Activated T-helper 2 cell treated with anti-CD3 and anti-CD28 coated beads, Interferon-gamma antibody, Interleukin-2, Interleukin-4, amounts not matched to agents 10 μg/mL and 5 μg/mL and 100 μg/mL, durations not matched to agents 14 hours and 24 hours and 36 hours (primary cell): ENCODE data around the gene TSR3. TPM values are rescaled to one million over a fixed set of nuclear protein-coding genes. Genes with fewer than 3 reads are reported as not detected.
"Not testable (repeated sequence)": the region's sequence is repeated elsewhere in the genome, so short reads cannot be mapped to it uniquely, and the experiment has no call there.

Experiments used
- DNase-seq: peaks from one replicate; pipeline ENCODE4 v3.0.0; 2021; ENCODE audit warnings: low spot score
- H3K27ac Mint-ChIP-seq: one replicate; pipeline ENCODE4 v1.8.0; 2021; ENCODE audit warnings: mixed read lengths
- H3K27me3 Mint-ChIP-seq: one replicate; pipeline ENCODE4 v1.8.0; 2021; ENCODE audit warnings: low read depth, mixed read lengths
- H3K36me3 Mint-ChIP-seq: one replicate; pipeline ENCODE4 v1.8.0; 2021; ENCODE audit warnings: low read depth, mixed read lengths
- H3K4me1 Mint-ChIP-seq: one replicate; pipeline ENCODE4 v1.8.0; 2021; ENCODE audit warnings: low read depth, mixed read lengths
- H3K4me3 Mint-ChIP-seq: one replicate; pipeline ENCODE4 v1.8.0; 2021; ENCODE audit warnings: low read depth, mild to moderate bottlenecking, moderate library complexity, mixed read lengths
- H3K9me3 Mint-ChIP-seq: one replicate; pipeline ENCODE4 v1.8.0; 2021; ENCODE audit warnings: mixed read lengths
- intact Hi-C: fragments of 100-400 bp; cut with micrococcal nuclease; formaldehyde crosslinking; loops from one replicate; pipeline ENCODE4 v1.15.1; 2023
- total RNA-seq: library from RNA; stranded (reverse); gene quantifications from 2 replicates; pipeline ENCODE4 v1.2.3, GENCODE V29; 2022

Gene TSR3
- total RNA-seq, 1 donor from 2014 or later: 72.9 TPM

- Mint-ChIP-seq H3K36me3 (peaks cover 14% of the 10 kb centered on the region), H3K27me3 (peaks cover 11% of the 10 kb centered on the region)
- H3K4me1 Mint-ChIP-seq, H3K9me3 Mint-ChIP-seq, H3K27ac Mint-ChIP-seq, intact Hi-C loops, H3K4me3 Mint-ChIP-seq, DNase-seq: not testable (repeated sequence)
These were observed 23.5 kb downstream of the TSR3 start for GRCh38 chr16:1328136-1328535.

GRCh38 chr16:1327619-1327947 lies 24.1 kb downstream of the TSR3 start:
- DNase-seq: no peak
- Mint-ChIP-seq H3K27me3 (peaks cover 8% of the 10 kb centered on the region), H3K9me3 (no peaks in the 10 kb centered on the region), H3K4me1 (peaks cover 6% of the 10 kb centered on the region), H3K27ac (no peak overlapping the region), H3K4me3 (no peak overlapping the region), H3K36me3 (peaks cover 15% of the 10 kb centered on the region)
- intact Hi-C loops: no loop called here

GRCh38 chr16:1326946-1327618 lies 24.6 kb downstream of the TSR3 start:
- Mint-ChIP-seq H3K36me3 (peaks cover 18% of the 10 kb centered on the region), H3K27me3 (peaks cover 4% of the 10 kb centered on the region), H3K27ac (no peak overlapping the region), H3K4me1 (peaks cover 6% of the 10 kb centered on the region), H3K9me3 (no peaks in the 10 kb centered on the region), H3K4me3 (no peak overlapping the region)
- DNase-seq: no peak
- intact Hi-C loops: no loop called here

- intact Hi-C loops: no loop called here
- Mint-ChIP-seq H3K9me3 (no peaks in the 10 kb centered on the region), H3K4me3 (no peak overlapping the region), H3K27ac (no peak overlapping the region), H3K27me3 (no peaks in the 10 kb centered on the region), H3K4me1 (peaks cover 2% of the 10 kb centered on the region), H3K36me3 (peaks cover 18% of the 10 kb centered on the region)
- DNase-seq: no peak
These were observed 25.3 kb downstream of the TSR3 start for GRCh38 chr16:1326391-1326790.

GRCh38 chr16:1325673-1326371 lies 25.9 kb downstream of the TSR3 start:
- intact Hi-C loops: no loop called here
- H3K36me3 Mint-ChIP-seq: peaks cover 22% of the 10 kb centered on the region
- H3K4me1 Mint-ChIP-seq: no peaks in the 10 kb centered on the region
- no peak overlapping the region for H3K27ac Mint-ChIP-seq
- H3K4me3 Mint-ChIP-seq: no peak overlapping the region
- H3K9me3 Mint-ChIP-seq: no peaks in the 10 kb centered on the region
- H3K27me3 Mint-ChIP-seq: no peaks in the 10 kb centered on the region
- no peak for DNase-seq

- intact Hi-C loops: no loop called here
- H3K27me3 Mint-ChIP-seq: no peaks in the 10 kb centered on the region
- H3K36me3 Mint-ChIP-seq: peaks cover 26% of the 10 kb centered on the region
- DNase-seq: no peak
- no peaks in the 10 kb centered on the region for H3K4me1 Mint-ChIP-seq
- no peak overlapping the region for H3K4me3 Mint-ChIP-seq
- H3K27ac Mint-ChIP-seq: no peak overlapping the region
- no peaks in the 10 kb centered on the region for H3K9me3 Mint-ChIP-seq
These were observed 26.4 kb downstream of the TSR3 start for GRCh38 chr16:1325261-1325660.

GRCh38 chr16:1324286-1324826 lies 27.3 kb downstream of the TSR3 start:
- intact Hi-C loops: no loop called here
- Mint-ChIP-seq H3K27me3 (no peaks in the 10 kb centered on the region), H3K9me3 (no peaks in the 10 kb centered on the region), H3K4me3 (no peak overlapping the region), H3K36me3 (peaks cover 35% of the 10 kb centered on the region), H3K27ac (no peak overlapping the region), H3K4me1 (no peaks in the 10 kb centered on the region)
- no peak for DNase-seq

- Mint-ChIP-seq H3K9me3 (no peaks in the 10 kb centered on the region), H3K27ac (no peak overlapping the region), H3K4me3 (no peak overlapping the region), H3K27me3 (no peaks in the 10 kb centered on the region), H3K36me3 (peaks cover 41% of the 10 kb centered on the region), H3K4me1 (no peaks in the 10 kb centered on the region)
- intact Hi-C loops: no loop called here
- DNase-seq: no peak
These were observed 28.1 kb downstream of the TSR3 start for GRCh38 chr16:1323296-1324239.

- Mint-ChIP-seq H3K4me3 (no peak overlapping the region), H3K27me3 (no peaks in the 10 kb centered on the region), H3K27ac (no peak overlapping the region), H3K9me3 (no peaks in the 10 kb centered on the region), H3K4me1 (no peaks in the 10 kb centered on the region), H3K36me3 (peaks cover 53% of the 10 kb centered on the region)
- no peak for DNase-seq
- intact Hi-C loops: no loop called here
These were observed 29.3 kb downstream of the TSR3 start for GRCh38 chr16:1322407-1322806.

- DNase-seq: no peak
- no peak overlapping the region for H3K27ac Mint-ChIP-seq
- H3K9me3 Mint-ChIP-seq: no peaks in the 10 kb centered on the region
- no peaks in the 10 kb centered on the region for H3K27me3 Mint-ChIP-seq
- intact Hi-C loops: no loop called here
- H3K4me3 Mint-ChIP-seq: no peak overlapping the region
- no peaks in the 10 kb centered on the region for H3K4me1 Mint-ChIP-seq
- peaks cover 66% of the 10 kb centered on the region for H3K36me3 Mint-ChIP-seq
These were observed 30.9 kb downstream of the TSR3 start for GRCh38 chr16:1320658-1321240.

GRCh38 chr16:1320097-1320496 lies 31.6 kb downstream of the TSR3 start:
- DNase-seq: no peak
- H3K36me3 Mint-ChIP-seq: peaks cover 69% of the 10 kb centered on the region
- no peak overlapping the region for H3K27ac Mint-ChIP-seq
- no peak overlapping the region for H3K4me3 Mint-ChIP-seq
- intact Hi-C loops: no loop called here
- H3K9me3 Mint-ChIP-seq: no peaks in the 10 kb centered on the region
- H3K4me1 Mint-ChIP-seq: no peaks in the 10 kb centered on the region
- H3K27me3 Mint-ChIP-seq: no peaks in the 10 kb centered on the region

GRCh38 chr16:1319041-1319440 lies 32.6 kb downstream of the TSR3 start:
- H3K27ac Mint-ChIP-seq: no peak overlapping the region
- H3K4me3 Mint-ChIP-seq: no peak overlapping the region
- intact Hi-C loops: no loop called here
- peaks cover 74% of the 10 kb centered on the region for H3K36me3 Mint-ChIP-seq
- DNase-seq: no peak
- H3K27me3 Mint-ChIP-seq: no peaks in the 10 kb centered on the region
- no peaks in the 10 kb centered on the region for H3K9me3 Mint-ChIP-seq
- H3K4me1 Mint-ChIP-seq: no peaks in the 10 kb centered on the region
